ENCODE measurements around the gene MAN2A2. TPM values are rescaled to one million over a fixed set of nuclear protein-coding genes. Genes with fewer than 3 reads are reported as not detected.
A peak's percentile ranks its signal among the peaks of the same experiment; 100 is the strongest.

Gene MAN2A2
- total RNA-seq, 2 experiments from 2014 or later = 11.6 to 12.2 TPM

GRCh38 chr15:90953947-90954711 lies 51.0 kb downstream of the MAN2A2 start:
- intact Hi-C loops (cut with micrococcal nuclease; ENCODE audit: unreplicated experiment) = loop anchor here (1.0 to 2.0 kb wide), 2 partner anchors 19 to 41 kb away; partner anchors contain the start of genes PRC1 and UNC45A
- Histone ChIP-seq H3K4me3 (ENCODE audit: low read depth, low read length, poor library complexity, severe bottlenecking) (peak overlapping the region; percentile 71), H3K4me2 (ENCODE audit: low read length) (peak overlapping the region; percentile 99), H3K27ac (ENCODE audit: low read depth, low read length, poor library complexity, severe bottlenecking) (peak overlapping the region; percentile 89), H3K9me2 (ENCODE audit: insufficient read depth, low read length) (no peaks in the 10 kb centered on the region), H3K4me1 (ENCODE audit: insufficient read depth, low read length, poor library complexity, severe bottlenecking) (peaks cover 18% of the 10 kb centered on the region), H3K79me2 (ENCODE audit: insufficient read depth, low read depth, low read length) (peaks cover 12% of the 10 kb centered on the region), H2AFZ (ENCODE audit: low read length) (no peak overlapping the region; the same call in 1 of the 2 replicates), H3K9me3 (ENCODE audit: low read length) (no peaks in the 10 kb centered on the region), H3K36me3 (ENCODE audit: insufficient read depth, low read length) (peaks cover 63% of the 10 kb centered on the region), H4K20me1 (ENCODE audit: insufficient read depth, low read length) (no peaks in the 10 kb centered on the region)
- ChIA-PET POLR2A (interaction anchor here (1.2 to 6.1 kb wide), 5 partner anchors 11 to 68 kb away, joined by 3 to 58 read pairs (median 5); partner anchors contain the start of genes HDDC3, UNC45A and VPS33B), CTCF (ENCODE audit: unreplicated experiment) (interaction anchor here (0.6 to 3.9 kb wide), 3 partner anchors 17 to 80 kb away, joined by 3 to 41 read pairs (median 3); partner anchors contain the start of genes HDDC3 and UNC45A)
- DNase-seq (ENCODE audit: low spot score) = no peak
- no TSS peak for BruUV-seq (replicated peaks)
- TF ChIP-seq CTCF (conservative IDR thresholded peaks at IDR 0.05; ENCODE audit: low read length) (no peak), EZH2phosphoT487 (IDR thresholded peaks at IDR 0.05; ENCODE audit: borderline replicate concordance, low read depth, low read length) (no peak)

GRCh38 chr15:90954712-90955623 lies 51.9 kb downstream of the MAN2A2 start, which contains the start of gene RCCD1:
Gene RCCD1 (plus strand): TSS chr15:90954884. CDS start chr15:90956735, 1,851 bp downstream.
- Histone ChIP-seq H2AFZ (ENCODE audit: low read length) (peak within 1 kb of the TSS; percentile 33; the same call in 1 of the 2 replicates), H3K4me2 (ENCODE audit: low read length) (peak within 1 kb of the TSS; percentile 99), H3K27ac (ENCODE audit: low read depth, low read length, poor library complexity, severe bottlenecking) (peak within 1 kb of the TSS; percentile 89), H3K4me1 (ENCODE audit: insufficient read depth, low read length, poor library complexity, severe bottlenecking) (peaks cover 18% of the 10 kb centered on the region), H3K36me3 (ENCODE audit: insufficient read depth, low read length) (peaks cover 62% of the 10 kb centered on the region), H3K9me2 (ENCODE audit: insufficient read depth, low read length) (no peaks in the 10 kb centered on the region), H4K20me1 (ENCODE audit: insufficient read depth, low read length) (no peaks in the 10 kb centered on the region), H3K9me3 (ENCODE audit: low read length) (no peaks in the 10 kb centered on the region), H3K79me2 (ENCODE audit: insufficient read depth, low read depth, low read length) (peaks cover 12% of the 10 kb centered on the region), H3K4me3 (ENCODE audit: low read depth, low read length, poor library complexity, severe bottlenecking) (peak within 1 kb of the TSS; percentile 71)
- TF ChIP-seq CTCF (conservative IDR thresholded peaks at IDR 0.05; ENCODE audit: low read length) = no peak
- intact Hi-C loops (cut with micrococcal nuclease; ENCODE audit: unreplicated experiment) = loop anchor here (1.0 to 2.0 kb wide), 2 partner anchors 20 to 40 kb away; partner anchors contain the start of genes PRC1 and UNC45A
- DNase-seq (ENCODE audit: low spot score) = peak; percentile 98
- ChIA-PET CTCF (ENCODE audit: unreplicated experiment) (interaction anchor here (0.7 to 3.9 kb wide), 3 partner anchors 16 to 67 kb away, joined by 3 to 41 read pairs (median 4); partner anchors contain the start of genes HDDC3 and UNC45A), POLR2A (interaction anchor here (0.7 to 6.1 kb wide), 8 partner anchors 12 to 763 kb away, joined by 3 to 58 read pairs (median 4); partner anchors contain the start of genes HDDC3, UNC45A and VPS33B)
- BruUV-seq (replicated peaks) = no TSS peak

Measured in OCI-LY7 (cell line).